Stomach smooth muscle (tissue), 2 donors: ENCODE data around the gene ACTN4.
A peak's percentile ranks its signal among the peaks of the same experiment; 100 is the strongest.

ENCODE experiments used
- H3K27ac ChIP-seq: one replicate; pipeline ENCODE4 v1.7.0; 2013; ENCODE audit warnings: mild to moderate bottlenecking, low read length, inconsistent platforms
- H3K27me3 ChIP-seq, 2 donors: one replicate each; pipeline ENCODE4 v1.7.0; 2013; ENCODE audit warnings: low read length in 2 of 2; ENCODE audit not compliant: insufficient read depth in 2 of 2, control insufficient read depth in 1 of 2
- H3K36me3 ChIP-seq, 2 donors: one replicate each; pipeline ENCODE4 v1.7.0; 2013; ENCODE audit warnings: low read length in 2 of 2; ENCODE audit not compliant: control insufficient read depth in 2 of 2, insufficient read depth in 2 of 2
- H3K4me1 ChIP-seq: one replicate; pipeline ENCODE4 v1.7.0; 2013; ENCODE audit warnings: low read length; ENCODE audit not compliant: control insufficient read depth, insufficient read depth
- H3K4me3 ChIP-seq, 2 donors: one replicate each; pipeline ENCODE4 v1.7.0; 2013; ENCODE audit warnings: low read length in 2 of 2
- H3K9ac ChIP-seq, 2 donors: one replicate each; pipeline ENCODE4 v1.7.0; 2013; ENCODE audit warnings: low read length in 2 of 2, mild to moderate bottlenecking in 1 of 2
- H3K9me3 ChIP-seq, 2 donors: one replicate each; pipeline ENCODE4 v1.7.0; 2013; ENCODE audit warnings: low read length in 2 of 2; ENCODE audit not compliant: control insufficient read depth in 2 of 2
- donor health status: healthy.
- donor health status: Pancreatic carcinoma.

The ACTN4 gene

DNA sequence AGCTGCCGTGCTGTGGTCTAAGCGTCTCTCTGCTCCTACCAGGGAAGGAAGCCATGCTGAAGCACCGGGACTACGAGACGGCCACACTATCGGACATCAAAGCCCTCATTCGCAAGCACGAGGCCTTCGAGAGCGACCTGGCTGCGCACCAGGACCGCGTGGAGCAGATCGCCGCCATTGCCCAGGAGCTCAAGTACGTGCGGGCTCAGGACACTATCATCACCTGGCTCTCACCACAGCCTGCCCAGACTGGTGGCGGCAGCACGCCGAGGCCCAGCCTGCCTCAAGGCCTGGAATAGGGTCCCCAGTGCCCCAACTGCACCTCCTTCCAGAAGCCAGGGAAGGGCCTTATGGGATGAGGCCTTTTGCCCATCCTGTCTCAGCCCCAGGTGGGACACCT lies 74.0 kb downstream of the ACTN4 start:
- peak overlapping the region; percentile 46 for H3K27ac ChIP-seq
- H3K9ac ChIP-seq, result no peak overlapping the region
- no peaks in the 10 kb centered on the region for H3K27me3 ChIP-seq
- H3K9me3 ChIP-seq, result no peaks in the 10 kb centered on the region
- H3K36me3 ChIP-seq, result peaks cover 72 to 79% of the 10 kb centered on the region in 2 donors
- H3K4me3 ChIP-seq, result no peak overlapping the region
- peaks cover 40% of the 10 kb centered on the region for H3K4me1 ChIP-seq

DNA sequence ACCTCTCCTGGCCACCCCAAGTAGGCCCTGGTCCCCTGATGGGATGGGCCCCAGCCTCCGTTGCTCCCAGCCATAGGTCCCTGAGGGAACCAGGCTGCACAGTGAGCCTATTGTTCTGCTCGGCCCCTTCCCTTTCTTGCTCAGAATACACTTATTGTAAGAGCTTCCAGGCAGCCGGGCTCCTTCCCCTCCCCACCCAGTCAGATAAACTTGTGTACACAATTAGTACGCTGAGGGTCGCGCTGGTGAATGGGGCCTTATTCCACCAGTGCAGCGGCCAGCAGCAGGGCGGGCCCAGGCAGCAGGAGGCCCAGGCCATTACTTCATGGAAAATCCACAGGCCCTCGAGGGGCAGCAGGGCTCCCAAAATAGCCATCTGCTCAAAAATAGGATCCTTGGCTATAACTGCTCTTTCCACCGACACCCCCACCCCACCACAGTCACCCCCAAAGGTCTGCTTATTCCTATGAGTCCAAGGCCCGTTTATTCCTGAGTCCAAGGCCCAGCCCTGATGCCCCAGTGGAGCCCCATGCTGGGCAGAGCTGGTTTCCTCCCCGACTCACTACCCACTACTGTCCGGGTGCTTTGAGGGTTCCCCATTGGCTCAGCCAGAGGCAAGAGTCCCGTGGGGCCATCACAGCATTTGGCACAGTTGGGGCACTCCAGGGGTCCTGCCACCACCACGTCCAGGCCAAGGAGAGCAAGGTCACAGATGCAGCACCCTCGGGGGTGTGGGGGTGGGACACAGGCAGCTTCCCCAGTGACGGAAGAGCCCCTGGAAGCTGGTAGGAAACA lies 74.7 kb downstream of the ACTN4 start:
- no peaks in the 10 kb centered on the region for H3K9me3 ChIP-seq
- H3K27ac ChIP-seq, result peak overlapping the region; percentile 46
- H3K27me3 ChIP-seq, result no peaks in the 10 kb centered on the region
- peaks cover 73 to 81% of the 10 kb centered on the region in 2 donors for H3K36me3 ChIP-seq
- peaks cover 42% of the 10 kb centered on the region for H3K4me1 ChIP-seq
- no peak overlapping the region for H3K4me3 ChIP-seq
- peak overlapping the region in 1 of 2 donors; percentile 9 for H3K9ac ChIP-seq

DNA sequence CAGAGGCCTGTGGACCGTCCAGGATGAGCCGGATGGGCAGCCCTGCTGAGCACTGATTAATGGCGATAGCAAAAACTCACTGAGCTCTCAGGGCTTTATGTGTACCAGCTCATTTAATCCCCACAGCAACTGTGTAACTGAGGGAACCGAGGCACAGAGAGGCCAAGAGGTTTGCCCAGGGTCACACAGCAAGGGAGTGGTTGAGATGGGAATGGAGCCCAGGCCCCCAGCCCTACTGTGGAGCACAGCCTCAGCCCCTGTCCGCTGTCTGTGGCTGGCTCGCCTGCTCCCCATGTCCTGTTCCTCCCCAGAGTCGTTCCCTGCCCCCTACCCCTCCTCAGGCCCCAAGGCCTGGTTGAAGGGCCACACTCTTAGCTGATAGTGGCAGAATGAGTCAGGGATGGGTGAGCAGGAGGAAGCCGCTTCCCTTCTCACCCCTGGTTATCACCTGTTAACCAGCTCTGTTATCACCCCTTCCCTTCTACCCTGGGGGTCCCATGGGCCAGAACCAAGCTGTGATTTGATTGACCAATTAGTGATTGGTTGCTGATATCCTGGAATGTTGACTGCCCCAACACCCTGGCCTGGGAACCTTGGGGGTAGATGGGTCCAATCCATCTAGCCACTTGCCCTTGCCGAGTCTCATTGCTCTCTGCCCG lies 75.6 kb downstream of the ACTN4 start:
- Histone ChIP-seq H3K9ac (no peak overlapping the region), H3K9me3 (no peaks in the 10 kb centered on the region), H3K4me1 (peaks cover 43% of the 10 kb centered on the region), H3K27me3 (no peaks in the 10 kb centered on the region), H3K4me3 (no peak overlapping the region), H3K27ac (peak overlapping the region; percentile 46), H3K36me3 (peaks cover 66 to 76% of the 10 kb centered on the region in 2 donors)

DNA sequence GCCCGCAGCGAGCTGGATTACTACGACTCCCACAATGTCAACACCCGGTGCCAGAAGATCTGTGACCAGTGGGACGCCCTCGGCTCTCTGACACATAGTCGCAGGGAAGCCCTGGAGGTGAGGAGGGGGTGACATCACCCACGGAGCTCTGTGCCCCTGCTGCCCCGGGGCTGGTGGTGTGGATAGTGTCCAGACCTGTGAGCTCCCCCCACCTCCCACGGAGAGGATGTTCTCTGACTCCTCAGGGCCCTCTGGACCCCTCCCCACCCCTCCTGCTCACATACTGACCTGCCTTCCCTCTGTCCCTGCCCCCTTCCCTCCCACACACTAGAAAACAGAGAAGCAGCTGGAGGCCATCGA lies 76.1 kb downstream of the ACTN4 start:
- Histone ChIP-seq H3K27ac (no peak overlapping the region), H3K9me3 (no peaks in the 10 kb centered on the region), H3K27me3 (no peaks in the 10 kb centered on the region), H3K36me3 (peaks cover 66 to 74% of the 10 kb centered on the region in 2 donors), H3K4me3 (no peak overlapping the region), H3K4me1 (peaks cover 42% of the 10 kb centered on the region), H3K9ac (no peak overlapping the region)

DNA sequence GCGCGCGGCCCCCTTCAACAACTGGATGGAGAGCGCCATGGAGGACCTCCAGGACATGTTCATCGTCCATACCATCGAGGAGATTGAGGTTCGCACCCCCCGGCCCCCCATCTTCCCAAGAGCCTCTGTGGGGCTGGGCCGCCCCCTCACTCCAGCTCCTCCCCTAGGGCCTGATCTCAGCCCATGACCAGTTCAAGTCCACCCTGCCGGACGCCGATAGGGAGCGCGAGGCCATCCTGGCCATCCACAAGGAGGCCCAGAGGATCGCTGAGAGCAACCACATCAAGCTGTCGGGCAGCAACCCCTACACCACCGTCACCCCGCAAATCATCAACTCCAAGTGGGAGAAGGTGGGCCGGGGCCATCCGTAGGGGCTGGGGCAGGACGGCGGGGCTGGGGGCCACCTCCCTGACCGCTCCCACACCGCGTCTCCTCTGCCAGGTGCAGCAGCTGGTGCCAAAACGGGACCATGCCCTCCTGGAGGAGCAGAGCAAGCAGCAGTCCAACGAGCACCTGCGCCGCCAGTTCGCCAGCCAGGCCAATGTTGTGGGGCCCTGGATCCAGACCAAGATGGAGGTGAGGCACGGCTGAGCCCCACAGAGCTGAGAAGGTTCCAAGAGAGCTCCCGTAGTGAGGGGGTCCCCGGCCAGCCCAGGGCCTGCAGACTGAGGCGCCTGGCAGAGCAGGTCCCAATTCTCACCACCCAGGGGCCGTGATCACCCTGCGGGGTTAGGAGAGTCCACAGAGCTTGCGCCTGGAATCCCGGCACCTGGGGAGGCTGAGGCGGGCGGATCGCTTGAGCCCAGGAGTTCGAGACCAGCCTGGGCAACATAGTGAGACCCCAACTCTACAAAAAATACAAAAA lies 76.8 kb downstream of the ACTN4 start:
- Histone ChIP-seq H3K27me3 (no peaks in the 10 kb centered on the region), H3K36me3 (peaks cover 62 to 67% of the 10 kb centered on the region in 2 donors), H3K9ac (no peak overlapping the region), H3K4me3 (no peak overlapping the region), H3K4me1 (peaks cover 37% of the 10 kb centered on the region), H3K9me3 (no peaks in the 10 kb centered on the region), H3K27ac (no peak overlapping the region)

DNA sequence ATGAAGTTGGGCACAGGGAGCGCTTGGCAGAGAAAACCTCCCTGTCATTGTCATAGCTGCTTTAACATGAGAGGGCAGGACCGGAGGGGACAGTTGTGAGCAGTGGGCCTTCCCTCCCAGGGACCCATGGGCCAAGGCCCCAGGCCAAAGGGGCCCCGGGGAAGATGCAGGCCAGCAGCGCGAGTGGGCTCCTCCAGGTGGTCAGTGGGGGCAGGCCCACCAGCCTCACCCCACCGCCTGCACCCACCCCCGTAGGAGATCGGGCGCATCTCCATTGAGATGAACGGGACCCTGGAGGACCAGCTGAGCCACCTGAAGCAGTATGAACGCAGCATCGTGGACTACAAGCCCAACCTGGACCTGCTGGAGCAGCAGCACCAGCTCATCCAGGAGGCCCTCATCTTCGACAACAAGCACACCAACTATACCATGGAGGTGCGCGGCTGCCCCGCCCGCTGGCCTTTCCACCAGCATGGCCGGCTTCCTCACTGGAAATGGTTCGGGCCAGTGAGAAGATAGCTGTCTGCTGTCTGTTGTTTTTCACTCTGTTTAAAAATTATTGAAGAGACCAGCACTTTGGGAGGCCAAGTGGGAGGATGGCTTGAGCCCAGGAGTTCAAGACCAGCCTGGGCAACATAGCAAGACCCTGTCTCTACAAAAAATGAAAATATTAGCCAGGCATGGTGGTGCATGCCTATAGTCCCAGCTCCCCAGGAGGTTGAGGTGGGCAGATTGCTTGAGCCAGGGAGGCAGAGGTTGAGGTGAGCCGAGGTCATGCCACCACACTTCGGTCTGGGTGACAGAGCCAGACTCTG lies 78.2 kb downstream of the ACTN4 start:
- Histone ChIP-seq H3K36me3 (peaks cover 59 to 62% of the 10 kb centered on the region in 2 donors), H3K27me3 (no peaks in the 10 kb centered on the region), H3K4me1 (peaks cover 27% of the 10 kb centered on the region), H3K4me3 (no peak overlapping the region), H3K9ac (no peak overlapping the region), H3K27ac (no peak overlapping the region), H3K9me3 (no peaks in the 10 kb centered on the region)

DNA sequence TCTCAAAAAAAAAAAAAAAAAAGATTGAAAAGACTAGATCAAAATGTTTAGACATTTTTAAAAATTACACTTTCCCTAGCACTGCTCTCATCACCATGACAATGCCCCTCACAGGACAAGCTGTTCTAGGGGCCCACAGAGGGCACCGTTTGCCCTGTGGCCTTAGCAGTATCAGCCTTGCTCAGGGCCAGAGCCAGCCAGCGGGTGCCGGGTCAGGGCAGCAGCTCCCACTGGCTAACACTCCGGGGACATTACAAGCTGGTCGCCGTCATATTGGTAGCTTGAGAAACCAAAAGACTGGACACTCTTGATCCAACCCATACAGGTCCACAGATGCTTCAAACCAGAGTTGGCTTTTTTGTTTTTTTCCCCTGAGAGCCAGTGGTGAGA lies 78.8 kb downstream of the ACTN4 start:
- H3K36me3 ChIP-seq, result peaks cover 54 to 57% of the 10 kb centered on the region in 2 donors

DNA sequence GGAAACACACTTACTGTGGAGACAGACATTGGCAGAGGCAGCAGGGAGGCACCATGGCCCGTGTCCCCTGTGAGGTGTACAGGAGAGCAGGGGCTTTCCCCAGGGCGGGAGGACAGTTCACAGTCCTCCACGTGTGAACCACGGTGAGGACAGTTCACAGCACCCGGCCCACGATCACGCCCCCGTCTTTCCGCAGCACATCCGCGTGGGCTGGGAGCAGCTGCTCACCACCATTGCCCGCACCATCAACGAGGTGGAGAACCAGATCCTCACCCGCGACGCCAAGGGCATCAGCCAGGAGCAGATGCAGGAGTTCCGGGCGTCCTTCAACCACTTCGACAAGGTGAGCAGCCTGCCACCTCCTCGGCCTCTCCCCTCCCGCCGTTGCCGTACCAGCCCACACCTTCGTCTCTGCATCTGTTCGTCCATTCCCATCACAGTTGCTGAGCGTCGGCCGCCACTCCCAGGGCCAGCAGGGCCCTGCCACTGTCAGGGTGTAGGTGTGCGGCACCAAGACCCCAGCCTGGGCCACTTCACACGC lies 79.4 kb downstream of the ACTN4 start:
- Histone ChIP-seq H3K4me1 (peaks cover 21% of the 10 kb centered on the region), H3K36me3 (peaks cover 49 to 51% of the 10 kb centered on the region in 2 donors), H3K27me3 (no peaks in the 10 kb centered on the region), H3K27ac (peak overlapping the region; percentile 11), H3K9me3 (no peaks in the 10 kb centered on the region), H3K4me3 (no peak overlapping the region), H3K9ac (no peak overlapping the region)

More for the DNA sequence above, 78.8 kb downstream of the ACTN4 start:
- H3K4me3 ChIP-seq, result no peak overlapping the region
- H3K9ac ChIP-seq, result no peak overlapping the region
- H3K27me3 ChIP-seq, result no peaks in the 10 kb centered on the region
- peak overlapping the region; percentile 11 for H3K27ac ChIP-seq
- no peaks in the 10 kb centered on the region for H3K9me3 ChIP-seq
- peaks cover 27% of the 10 kb centered on the region for H3K4me1 ChIP-seq

DNA sequence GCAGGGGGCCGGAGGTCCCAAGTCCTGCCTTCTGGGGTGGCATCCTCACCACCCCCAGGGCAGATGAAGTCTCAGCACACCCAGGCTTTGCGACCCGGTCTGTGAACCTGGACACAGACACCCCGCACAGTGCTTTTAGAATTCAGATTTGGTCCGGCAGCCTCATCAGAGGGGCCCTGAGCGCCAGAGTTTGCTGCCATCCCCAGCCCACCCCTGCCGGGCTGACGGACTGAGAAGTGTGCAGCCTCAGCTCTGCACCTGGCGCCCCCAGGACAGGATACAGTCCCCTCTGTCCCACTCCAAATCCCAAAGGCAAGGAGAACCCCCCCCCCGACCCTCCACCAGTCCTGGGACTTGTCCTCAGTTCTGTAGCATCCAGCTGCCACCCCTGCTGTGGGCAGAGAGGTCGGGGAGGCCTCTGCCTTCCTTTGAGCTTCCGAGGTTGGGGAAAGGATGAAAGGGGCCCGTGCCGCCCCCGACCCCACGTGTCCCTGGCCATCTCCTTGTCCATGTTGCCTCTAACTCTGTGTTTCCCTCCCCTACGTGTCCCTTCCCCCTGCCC lies 79.9 kb downstream of the ACTN4 start:
- H3K27ac ChIP-seq, result peak overlapping the region; percentile 11
- H3K9ac ChIP-seq, result no peak overlapping the region
- peaks cover 43 to 47% of the 10 kb centered on the region in 2 donors for H3K36me3 ChIP-seq
- no peaks in the 10 kb centered on the region for H3K27me3 ChIP-seq
- H3K9me3 ChIP-seq, result no peaks in the 10 kb centered on the region
- H3K4me1 ChIP-seq, result peaks cover 16% of the 10 kb centered on the region
- no peak overlapping the region for H3K4me3 ChIP-seq
